ENCODE data around the gene UBL7.

The UBL7 gene

GRCh38 chr15:74421302-74422245 is 39.4 kb downstream of the UBL7 start:
- TF ChIP-seq POU2F2 (IDR thresholded peaks at IDR 0.05; ENCODE audit: low read depth, low read length) (no peak), SPI1 (IDR thresholded peaks at IDR 0.05; ENCODE audit: low read depth, low read length) (no peak), TAF1 (IDR thresholded peaks at IDR 0.05; ENCODE audit: low read depth, low read length) (no peak)
- FAIRE-seq: no peak
- DNase-seq (ENCODE audit: insufficient read length, low spot score): no peak

GRCh38 chr15:74420193-74420905 is 40.6 kb downstream of the UBL7 start:
- TF ChIP-seq POLR2A (IDR thresholded peaks at IDR 0.05; ENCODE audit: low read depth, low read length) (no peak), POLR2AphosphoS5 (IDR thresholded peaks at IDR 0.05; ENCODE audit: low read depth, low read length) (no peak), TAF1 (IDR thresholded peaks at IDR 0.05; ENCODE audit: low read depth, low read length) (no peak), PAX5 (IDR thresholded peaks at IDR 0.05; ENCODE audit: insufficient read depth, low read length, severe bottlenecking) (no peak), SPI1 (IDR thresholded peaks at IDR 0.05; ENCODE audit: low read depth, low read length) (no peak), POU2F2 (IDR thresholded peaks at IDR 0.05; ENCODE audit: low read depth, low read length) (no peak)
- peak; percentile 20 for FAIRE-seq
- no peak for DNase-seq (ENCODE audit: insufficient read length, low spot score)

GRCh38 chr15:74419432-74419831 is 41.5 kb downstream of the UBL7 start:
- TF ChIP-seq TAF1 (IDR thresholded peaks at IDR 0.05; ENCODE audit: low read depth, low read length) (no peak), POU2F2 (IDR thresholded peaks at IDR 0.05; ENCODE audit: low read depth, low read length) (no peak), SPI1 (IDR thresholded peaks at IDR 0.05; ENCODE audit: low read depth, low read length) (no peak), POLR2A (IDR thresholded peaks at IDR 0.05; ENCODE audit: low read depth, low read length) (no peak)
- FAIRE-seq (no peak), DNase-seq (ENCODE audit: insufficient read length, low spot score) (no peak)

DNA sequence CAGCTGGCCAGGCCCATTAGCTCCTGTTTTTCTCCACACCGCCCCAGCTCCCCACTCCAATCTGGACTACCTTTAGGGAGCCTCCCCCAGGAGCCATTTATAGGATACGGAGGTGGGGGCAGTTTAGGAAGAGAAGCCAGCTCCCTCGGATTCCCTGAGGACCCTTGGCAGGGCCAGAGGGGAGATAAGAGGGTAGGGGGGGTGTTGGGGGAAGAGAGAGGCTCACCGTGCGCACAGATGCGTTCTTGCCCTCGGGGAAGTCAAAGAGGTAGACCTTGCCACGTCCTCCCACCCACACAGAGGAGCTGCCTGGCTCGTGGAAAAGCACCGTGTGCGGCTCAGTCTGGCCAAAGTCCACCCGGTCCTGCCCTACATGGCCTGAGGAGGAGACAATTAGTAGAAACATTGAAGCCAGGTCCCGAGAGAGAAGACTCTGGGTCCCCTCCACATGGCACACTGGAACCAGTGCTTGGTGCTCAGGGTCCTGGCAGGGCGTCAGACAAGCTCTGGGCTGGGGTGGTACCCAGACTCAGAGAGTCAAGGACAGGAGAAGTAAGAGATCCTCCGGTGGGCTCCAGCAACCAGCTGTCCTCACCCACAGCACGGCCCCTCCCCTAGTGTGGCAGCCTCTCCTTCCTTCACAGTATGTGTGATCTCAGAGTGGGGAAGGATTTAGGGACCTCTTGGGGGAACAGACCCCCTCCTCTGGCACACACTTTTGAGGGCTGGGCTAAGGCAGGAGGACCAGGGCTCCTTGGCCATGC is 42.2 kb downstream of the UBL7 start:
- DNase-seq (ENCODE audit: insufficient read length, low spot score) (no peak), FAIRE-seq (no peak)
- TF ChIP-seq POU2F2 (IDR thresholded peaks at IDR 0.05; ENCODE audit: low read depth, low read length): no peak
- no peak for TF ChIP-seq POLR2A (IDR thresholded peaks at IDR 0.05; ENCODE audit: low read depth, low read length)
- no peak for TF ChIP-seq PAX5 (IDR thresholded peaks at IDR 0.05; ENCODE audit: insufficient read depth, low read length, severe bottlenecking)
- no peak for TF ChIP-seq TAF1 (IDR thresholded peaks at IDR 0.05; ENCODE audit: low read depth, low read length)
- no peak for TF ChIP-seq SPI1 (IDR thresholded peaks at IDR 0.05; ENCODE audit: low read depth, low read length)
- TF ChIP-seq POLR2AphosphoS5 (IDR thresholded peaks at IDR 0.05; ENCODE audit: low read depth, low read length): no peak

GRCh38 chr15:74417670-74418069 is 43.3 kb downstream of the UBL7 start:
- no peak for TF ChIP-seq SPI1 (IDR thresholded peaks at IDR 0.05; ENCODE audit: low read depth, low read length)
- TF ChIP-seq POLR2A (IDR thresholded peaks at IDR 0.05; ENCODE audit: low read depth, low read length): no peak
- no peak for TF ChIP-seq POLR2AphosphoS5 (IDR thresholded peaks at IDR 0.05; ENCODE audit: low read depth, low read length)
- TF ChIP-seq POU2F2 (IDR thresholded peaks at IDR 0.05; ENCODE audit: low read depth, low read length): no peak
- no peak for TF ChIP-seq TAF1 (IDR thresholded peaks at IDR 0.05; ENCODE audit: low read depth, low read length)
- no peak for TF ChIP-seq PAX5 (IDR thresholded peaks at IDR 0.05; ENCODE audit: insufficient read depth, low read length, severe bottlenecking)
- FAIRE-seq (no peak), DNase-seq (ENCODE audit: insufficient read length, low spot score) (no peak)

DNA sequence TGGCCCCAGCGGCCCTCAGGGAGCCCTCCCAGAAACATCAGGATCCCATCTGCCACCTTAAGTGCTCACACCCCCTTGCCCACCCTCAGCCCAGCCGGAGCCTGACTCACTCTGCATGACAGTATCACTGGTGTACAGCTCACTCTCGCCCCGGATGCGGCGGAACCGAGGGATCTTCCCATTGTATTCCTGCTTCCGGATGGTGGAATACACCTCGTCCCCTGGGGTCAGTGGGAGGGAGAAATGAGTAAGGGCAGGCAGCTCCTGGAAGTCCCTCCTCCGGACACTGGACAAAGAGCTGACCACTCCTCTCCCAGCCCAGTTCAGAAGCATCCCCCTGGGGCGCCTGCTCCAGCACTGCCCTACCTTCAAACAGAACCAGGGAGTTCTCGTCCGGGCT is 43.7 kb downstream of the UBL7 start:
- FAIRE-seq: no peak
- DNase-seq (ENCODE audit: insufficient read length, low spot score): no peak
- no peak for TF ChIP-seq PAX5 (IDR thresholded peaks at IDR 0.05; ENCODE audit: insufficient read depth, low read length, severe bottlenecking)
- no peak for TF ChIP-seq SPI1 (IDR thresholded peaks at IDR 0.05; ENCODE audit: low read depth, low read length)
- TF ChIP-seq POU2F2 (IDR thresholded peaks at IDR 0.05; ENCODE audit: low read depth, low read length): no peak

- FAIRE-seq (peak; percentile 85), DNase-seq (ENCODE audit: insufficient read length, low spot score) (no peak)
- TF ChIP-seq POLR2A (IDR thresholded peaks at IDR 0.05; ENCODE audit: low read depth, low read length) (no peak), TAF1 (IDR thresholded peaks at IDR 0.05; ENCODE audit: low read depth, low read length) (no peak), POLR2AphosphoS5 (IDR thresholded peaks at IDR 0.05; ENCODE audit: low read depth, low read length) (peak; percentile 48)
Observed at GRCh38 chr15:74415966-74416916, 44.7 kb downstream of the UBL7 start.

DNA sequence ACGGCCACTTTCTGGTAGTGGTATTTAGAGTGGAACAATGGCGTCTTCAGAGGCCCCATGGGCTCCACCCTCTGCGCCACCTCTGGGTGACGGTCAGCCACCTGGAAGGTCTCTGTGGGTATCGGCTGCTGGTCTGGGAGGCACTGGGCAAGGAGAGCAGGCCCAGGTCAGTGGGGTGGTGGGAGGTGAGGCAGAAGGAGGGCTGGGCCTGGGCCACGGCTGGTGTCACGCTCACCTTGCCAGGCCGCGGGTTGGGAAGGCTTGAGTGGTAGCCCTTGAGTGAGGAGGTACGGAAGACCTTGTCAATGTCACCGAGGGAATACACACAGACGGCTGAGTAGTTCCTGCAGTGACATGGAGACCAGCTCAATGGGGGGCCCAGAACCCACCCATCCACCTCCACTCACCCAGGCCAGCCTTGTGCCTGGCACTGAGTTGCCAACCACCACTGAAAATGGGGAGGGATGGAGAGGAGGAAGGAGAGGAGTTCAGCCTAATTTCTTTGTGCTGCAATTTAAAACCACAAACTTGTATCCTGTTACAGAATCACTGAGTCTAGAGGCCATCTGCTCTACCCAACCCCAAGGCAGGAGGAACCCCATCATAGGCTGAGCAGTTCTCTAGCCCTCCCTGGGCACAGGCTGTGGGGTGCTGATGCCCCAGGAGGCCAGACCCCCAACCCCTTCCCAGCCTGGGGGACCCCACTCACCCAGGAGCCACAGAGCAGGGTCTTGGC is 46.2 kb downstream of the UBL7 start:
- DNase-seq (ENCODE audit: insufficient read length, low spot score) (no peak), FAIRE-seq (no peak)
- TF ChIP-seq SPI1 (IDR thresholded peaks at IDR 0.05; ENCODE audit: low read depth, low read length): no peak
- TF ChIP-seq PAX5 (IDR thresholded peaks at IDR 0.05; ENCODE audit: insufficient read depth, low read length, severe bottlenecking): no peak
- TF ChIP-seq POU2F2 (IDR thresholded peaks at IDR 0.05; ENCODE audit: low read depth, low read length): no peak
- no peak for TF ChIP-seq TAF1 (IDR thresholded peaks at IDR 0.05; ENCODE audit: low read depth, low read length)
- no peak for TF ChIP-seq POLR2AphosphoS5 (IDR thresholded peaks at IDR 0.05; ENCODE audit: low read depth, low read length)
- no peak for TF ChIP-seq POLR2A (IDR thresholded peaks at IDR 0.05; ENCODE audit: low read depth, low read length)
